Endodermal cell (in vitro differentiated cells): Measurements from ENCODE around the gene SHKBP1. TPM values are rescaled to one million over a fixed set of nuclear protein-coding genes. Genes with fewer than 3 reads are reported as not detected.

Experiments
- DNase-seq: peaks from one replicate; pipeline ENCODE4 v3.0.0-alpha.2; 2017
- H3K27ac ChIP-seq: 2 replicates; pipeline ENCODE4 v1.5.1; 2013; ENCODE audit warnings: mild to moderate bottlenecking, low read depth, low read length, moderate library complexity
- H3K27me3 ChIP-seq: 2 replicates; pipeline ENCODE4 v1.6.1; 2013; ENCODE audit warnings: mild to moderate bottlenecking, low read length, moderate library complexity; ENCODE audit not compliant: insufficient read depth, control insufficient read depth, poor library complexity, severe bottlenecking
- H3K36me3 ChIP-seq: 2 replicates; pipeline ENCODE4 v1.7.0; 2013; ENCODE audit warnings: mild to moderate bottlenecking, low read length, moderate library complexity; ENCODE audit not compliant: control insufficient read depth, insufficient read depth
- H3K4me1 ChIP-seq: one replicate; pipeline ENCODE4 v1.7.0; 2013; ENCODE audit warnings: low read length; ENCODE audit not compliant: control insufficient read depth, insufficient read depth
- H3K4me3 ChIP-seq: 2 replicates; pipeline ENCODE4 v1.5.1; 2013; ENCODE audit warnings: mild to moderate bottlenecking, low read length, moderate library complexity
- H3K9ac ChIP-seq: 2 replicates; pipeline ENCODE4 v1.6.1; 2013; ENCODE audit warnings: mild to moderate bottlenecking, low read length, moderate library complexity; ENCODE audit not compliant: poor library complexity, severe bottlenecking; ENCODE audit errors: extremely low read depth
- H3K9me3 ChIP-seq: 2 replicates; pipeline ENCODE4 v1.6.1; 2013; ENCODE audit warnings: mild to moderate bottlenecking, low read length, moderate library complexity; ENCODE audit not compliant: control insufficient read depth
- H3K27ac Mint-ChIP-seq: 2 replicates; pipeline ENCODE4 v1.8.0; 2020; ENCODE audit warnings: mixed read lengths
- H3K27me3 Mint-ChIP-seq: 2 replicates; pipeline ENCODE4 v1.8.0; 2021; ENCODE audit warnings: mild to moderate bottlenecking, mixed read lengths; ENCODE audit not compliant: insufficient read depth
- H3K36me3 Mint-ChIP-seq: 2 replicates; pipeline ENCODE4 v1.8.0; 2020; ENCODE audit warnings: low read depth, mixed read lengths
- H3K4me1 Mint-ChIP-seq: 2 replicates; pipeline ENCODE4 v1.8.0; 2020; ENCODE audit warnings: mixed read lengths
- H3K4me3 Mint-ChIP-seq: 2 replicates; pipeline ENCODE4 v1.8.0; 2020; ENCODE audit warnings: mild to moderate bottlenecking, moderate library complexity, mixed read lengths
- H3K9me3 Mint-ChIP-seq: 2 replicates; pipeline ENCODE4 v1.8.0; 2020; ENCODE audit warnings: mild to moderate bottlenecking, mixed read lengths
- WGBS, 2 experiments: methylation state at CpG; one replicate each; pipeline versions ENCODE4 v1.1.5 to v1.1.7; 2013; ENCODE audit warnings: missing lambda C conversion rate in 2 of 2, mixed read lengths in 1 of 2; ENCODE audit not compliant: insufficient coverage in 1 of 2, insufficient read length in 1 of 2; 5-methylcytosine and 5-hydroxymethylcytosine counted together
- total RNA-seq, 2 donors: library from RNA; stranded (reverse); fragmentation: NEBNext Ultra II Directional in 1 of 2; extraction: Animal tissue kit (Norgen Biotek cat#: 25700) in 1 of 2; gene quantifications; 2 replicates in 1 of 2; 3 replicates in 1 of 2; pipeline ENCODE4 v1.2.1, GENCODE V29; 2021
- TF ChIP-seq, protein P1 (sequence below): fragments of 200-600 bp; sonication (generic); conservative IDR thresholded peaks from 2 replicates; pipeline ENCODE4 v1.5.0; 2021; ENCODE audit warnings: antibody characterized with exemption, mild to moderate bottlenecking

The SHKBP1 gene
- total RNA-seq, 2 donors from 2014 or later = 110 TPM

DNA sequence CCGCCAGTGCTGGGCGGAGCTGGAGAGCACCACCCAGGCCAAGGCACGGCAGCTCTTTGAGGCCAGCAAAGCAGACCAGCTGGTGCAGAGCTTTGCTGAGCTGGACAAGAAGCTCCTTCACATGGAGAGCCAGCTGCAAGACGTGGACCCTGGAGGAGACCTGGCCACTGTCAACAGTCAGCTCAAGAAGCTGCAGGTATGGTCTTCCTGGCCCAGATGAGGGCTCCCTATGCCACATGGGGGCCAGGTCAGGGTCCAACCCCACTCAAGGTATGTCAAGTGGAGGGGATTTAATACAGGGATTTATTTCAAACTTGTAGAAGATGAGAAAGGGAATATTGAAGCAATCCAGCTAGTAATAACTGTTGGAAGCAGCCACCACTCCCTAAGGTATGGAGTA lies 42.5 kb upstream of the SHKBP1 start:
- H3K27ac Mint-ChIP-seq = no peak overlapping the region
- 82 to 93% methylated on average over 4 of the region's 4 CpGs for WGBS, 2 experiments
- peaks cover 43% of the 10 kb centered on the region for H3K27me3 Mint-ChIP-seq
- Histone ChIP-seq H3K9ac (no peak overlapping the region), H3K4me1 (no peaks in the 10 kb centered on the region), H3K9me3 (no peaks in the 10 kb centered on the region), H3K4me3 (no peak overlapping the region), H3K36me3 (no peaks in the 10 kb centered on the region), H3K27me3 (peaks cover 14% of the 10 kb centered on the region), H3K27ac (no peak overlapping the region)
- no peak overlapping the region for H3K4me3 Mint-ChIP-seq
- H3K9me3 Mint-ChIP-seq = no peaks in the 10 kb centered on the region
- DNase-seq = no peak
- TF ChIP-seq, protein P1, sequence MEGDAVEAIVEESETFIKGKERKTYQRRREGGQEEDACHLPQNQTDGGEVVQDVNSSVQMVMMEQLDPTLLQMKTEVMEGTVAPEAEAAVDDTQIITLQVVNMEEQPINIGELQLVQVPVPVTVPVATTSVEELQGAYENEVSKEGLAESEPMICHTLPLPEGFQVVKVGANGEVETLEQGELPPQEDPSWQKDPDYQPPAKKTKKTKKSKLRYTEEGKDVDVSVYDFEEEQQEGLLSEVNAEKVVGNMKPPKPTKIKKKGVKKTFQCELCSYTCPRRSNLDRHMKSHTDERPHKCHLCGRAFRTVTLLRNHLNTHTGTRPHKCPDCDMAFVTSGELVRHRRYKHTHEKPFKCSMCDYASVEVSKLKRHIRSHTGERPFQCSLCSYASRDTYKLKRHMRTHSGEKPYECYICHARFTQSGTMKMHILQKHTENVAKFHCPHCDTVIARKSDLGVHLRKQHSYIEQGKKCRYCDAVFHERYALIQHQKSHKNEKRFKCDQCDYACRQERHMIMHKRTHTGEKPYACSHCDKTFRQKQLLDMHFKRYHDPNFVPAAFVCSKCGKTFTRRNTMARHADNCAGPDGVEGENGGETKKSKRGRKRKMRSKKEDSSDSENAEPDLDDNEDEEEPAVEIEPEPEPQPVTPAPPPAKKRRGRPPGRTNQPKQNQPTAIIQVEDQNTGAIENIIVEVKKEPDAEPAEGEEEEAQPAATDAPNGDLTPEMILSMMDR = no peak
- H3K4me1 Mint-ChIP-seq = peaks cover 7% of the 10 kb centered on the region
- H3K36me3 Mint-ChIP-seq = no peaks in the 10 kb centered on the region

DNA sequence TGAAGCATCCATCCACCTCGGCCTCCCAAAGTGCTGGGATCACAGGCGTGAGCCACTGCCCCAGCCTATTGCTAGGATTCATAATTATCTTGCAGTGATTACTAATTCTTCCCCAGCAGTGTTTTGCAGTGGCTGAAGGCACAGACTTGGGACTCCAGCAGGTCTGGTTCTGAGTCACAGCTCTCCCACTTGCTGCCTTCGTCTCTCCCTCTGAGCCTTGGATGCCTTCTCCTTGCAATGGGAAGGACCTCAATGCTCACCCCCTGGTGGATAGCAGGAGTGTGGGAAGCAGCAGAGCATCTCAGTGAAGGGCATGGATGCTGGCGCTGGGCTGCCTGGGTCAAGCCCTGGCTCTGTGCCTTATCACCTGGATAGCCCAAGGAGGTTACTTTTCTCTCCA lies 37.6 kb upstream of the SHKBP1 start:
- TF ChIP-seq, protein P1 = peak; percentile 52
- H3K27ac ChIP-seq = no peak overlapping the region
- H3K27ac Mint-ChIP-seq = no peak overlapping the region

DNA sequence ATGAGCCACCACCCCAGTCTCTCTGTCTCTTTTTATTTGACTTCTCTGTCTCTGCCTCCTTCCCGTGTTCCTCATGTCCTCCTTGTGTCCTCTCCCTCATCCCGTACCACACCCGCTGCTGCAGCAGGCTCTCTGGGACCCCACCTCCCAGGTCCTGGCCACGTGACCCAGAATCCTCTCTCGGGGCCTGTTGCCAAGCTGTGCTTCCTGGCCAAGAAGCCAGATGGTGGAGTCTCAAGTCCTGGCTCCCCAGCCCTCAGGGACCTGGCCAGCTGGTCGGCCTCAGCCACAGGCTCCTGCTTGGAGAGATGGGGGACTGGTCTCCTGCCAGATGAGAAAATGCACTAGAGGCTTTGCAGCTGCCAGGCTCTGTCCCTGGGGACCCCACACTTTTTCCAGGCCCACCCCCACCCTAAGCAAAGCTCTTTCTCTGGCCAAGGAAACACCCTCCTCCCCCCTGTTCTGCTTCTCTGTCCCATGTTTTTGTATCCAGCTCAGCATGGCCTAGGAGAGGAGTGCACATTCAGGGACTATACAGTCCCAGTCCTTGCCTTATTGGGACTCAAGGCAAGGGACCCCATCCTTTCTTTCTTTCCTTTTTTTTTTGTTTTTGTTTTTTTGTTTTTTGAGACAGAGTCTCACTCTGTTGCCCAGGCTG lies 34.3 kb upstream of the SHKBP1 start:
- no peak overlapping the region for H3K27ac ChIP-seq
- Mint-ChIP-seq H3K27ac (no peak overlapping the region), H3K9me3 (peaks cover 15% of the 10 kb centered on the region), H3K4me1 (no peaks in the 10 kb centered on the region), H3K36me3 (no peaks in the 10 kb centered on the region), H3K27me3 (peaks cover 29% of the 10 kb centered on the region), H3K4me3 (no peak overlapping the region)
- no peak overlapping the region for H3K4me3 ChIP-seq
- H3K36me3 ChIP-seq = no peaks in the 10 kb centered on the region
- peaks cover 6% of the 10 kb centered on the region for H3K9me3 ChIP-seq
- DNase-seq = no peak
- no peaks in the 10 kb centered on the region for H3K27me3 ChIP-seq
- H3K9ac ChIP-seq = no peak overlapping the region
- TF ChIP-seq, protein P1 = no peak
- WGBS, 2 experiments = 90% methylated on average over 4 to 6 of the region's 6 CpGs
- H3K4me1 ChIP-seq = no peaks in the 10 kb centered on the region

More for the DNA sequence above, 37.6 kb upstream of the SHKBP1 start:
- H3K4me1 ChIP-seq = no peaks in the 10 kb centered on the region
- no peak overlapping the region for H3K4me3 ChIP-seq
- H3K27me3 Mint-ChIP-seq = peaks cover 29% of the 10 kb centered on the region
- DNase-seq = no peak
- no peak overlapping the region for H3K4me3 Mint-ChIP-seq
- no peaks in the 10 kb centered on the region for H3K27me3 ChIP-seq
- no peak overlapping the region for H3K9ac ChIP-seq
- H3K9me3 Mint-ChIP-seq = no peaks in the 10 kb centered on the region
- no peaks in the 10 kb centered on the region for H3K36me3 Mint-ChIP-seq
- H3K36me3 ChIP-seq = no peaks in the 10 kb centered on the region
- WGBS, 2 experiments = 82 to 92% methylated on average over 3 to 4 of the region's 4 CpGs
- no peaks in the 10 kb centered on the region for H3K9me3 ChIP-seq
- H3K4me1 Mint-ChIP-seq = no peaks in the 10 kb centered on the region
